SK-N-SH treated with all-trans-retinoic acid at 6 μM for 48 hours (cell line): ENCODE results near the gene STRA8.

ENCODE experiments used
- BACH2 ChIP-seq: fragments of 250-450 bp; sonication (Bioruptor Pico); IDR thresholded peaks from 2 replicates; pipeline ENCODE4 v1.9.0; 2021; ENCODE audit warnings: mild to moderate bottlenecking, borderline replicate concordance
- PATZ1 ChIP-seq: fragments of 250-450 bp; sonication (Bioruptor Pico); IDR thresholded peaks from 2 replicates; pipeline ENCODE4 v1.8.0; 2020; ENCODE audit warnings: mild to moderate bottlenecking, moderate library complexity, borderline replicate concordance
- SNAI2 ChIP-seq: fragments of 250-450 bp; sonication (Bioruptor Pico); IDR thresholded peaks from 2 replicates; pipeline ENCODE4 v1.5.0; 2020; ENCODE audit warnings: mild to moderate bottlenecking, moderate library complexity
- TCF4 ChIP-seq: fragments of 250-450 bp; sonication (Bioruptor Pico); IDR thresholded peaks from 2 replicates; pipeline ENCODE4 v1.8.0; 2021; ENCODE audit warnings: mild to moderate bottlenecking, moderate library complexity, borderline replicate concordance
- ZC3H10 ChIP-seq: fragments of 250-450 bp; sonication (Bioruptor Pico); IDR thresholded peaks from 2 replicates; pipeline ENCODE4 v1.5.1; 2021; ENCODE audit warnings: mild to moderate bottlenecking, moderate library complexity
- ZFP3 ChIP-seq: fragments of 250-450 bp; sonication (Bioruptor Pico); IDR thresholded peaks from 2 replicates; pipeline ENCODE4 v1.5.0; 2020; ENCODE audit warnings: mild to moderate bottlenecking, moderate library complexity
- ZNF8 ChIP-seq: fragments of 450-650 bp; formaldehyde crosslinking; IDR thresholded peaks from 2 replicates; pipeline ENCODE4 v1.5.0; 2020; ENCODE audit warnings: mild to moderate bottlenecking, moderate library complexity

DNA sequence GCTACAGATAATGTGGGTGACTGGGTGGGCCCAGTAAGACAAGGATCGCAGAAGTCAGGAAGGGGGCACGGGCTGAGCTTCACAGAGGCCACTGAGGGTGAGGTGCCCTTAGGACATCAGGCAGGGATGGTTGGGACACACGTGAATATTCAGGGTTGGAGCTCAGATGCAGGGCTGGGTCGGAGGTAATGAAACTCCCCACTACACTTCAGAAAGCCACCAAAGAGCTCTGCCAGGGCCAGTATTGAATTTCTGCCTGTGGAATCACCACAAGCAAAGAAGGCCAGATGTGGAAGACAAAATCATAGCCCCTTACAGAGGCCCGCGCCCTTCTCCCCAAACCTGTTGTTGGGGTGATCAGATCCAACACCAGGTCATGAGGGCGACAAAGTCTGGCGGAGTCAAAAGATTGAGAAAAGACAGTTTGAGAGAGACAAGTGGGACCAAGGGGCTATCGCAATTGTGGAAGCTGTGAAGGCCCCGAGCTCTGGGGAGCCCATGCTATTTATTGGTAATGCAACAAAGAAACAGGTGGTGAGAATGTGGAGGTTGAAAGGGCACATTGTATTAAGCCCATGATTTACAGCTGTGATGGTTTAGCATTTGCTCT, 42.4 kb downstream of the STRA8 start:
- no peak for TF ChIP-seq ZFP3
- no peak for TF ChIP-seq PATZ1
- TF ChIP-seq ZNF8: no peak
- TF ChIP-seq SNAI2 (CRISPR knock-in tag): no peak
- TF ChIP-seq BACH2 (CRISPR knock-in tag): no peak
- TF ChIP-seq ZC3H10 (CRISPR knock-in tag): no peak
- TF ChIP-seq TCF4: no peak
